GM19324 (cell line): ENCODE measurements around the gene SPATA6.
A peak's percentile ranks its signal among the peaks of the same experiment; 100 is the strongest.
"Not testable (repeated sequence)": the region's sequence is repeated elsewhere in the genome, so short reads cannot be mapped to it uniquely, and the experiment has no call there.

Experiments
- ATAC-seq: cut with Tn5 transposase; IDR thresholded peaks from one replicate; pipeline ENCODE4 v1.9.1; 2021; ENCODE audit warnings: mild to moderate bottlenecking, moderate library complexity; ENCODE audit not compliant: unreplicated experiment, low FRiP score

SPATA6 gene

GRCh38 chr1:48471691-48472576 lies at the start of gene SPATA6:
SPATA6 (minus strand) TSS chr1:48472204; CDS start chr1:48472008, 196 bp downstream.
- peak; percentile 99 for ATAC-seq

- ATAC-seq: not testable (repeated sequence)
These were observed 47.9 kb upstream of the SPATA6 start for GRCh38 chr1:48519896-48520295.

GRCh38 chr1:48506870-48507269 lies 34.9 kb upstream of the SPATA6 start:
- ATAC-seq: no peak

GRCh38 chr1:48500541-48501450 lies 28.8 kb upstream of the SPATA6 start:
- no peak for ATAC-seq

- ATAC-seq: no peak
These were observed 27.3 kb upstream of the SPATA6 start for GRCh38 chr1:48499211-48499735.

- peak; percentile 70 for ATAC-seq
These were observed 26.2 kb upstream of the SPATA6 start for GRCh38 chr1:48498096-48498791.

GRCh38 chr1:48495911-48496310 lies 23.9 kb upstream of the SPATA6 start:
- no peak for ATAC-seq

GRCh38 chr1:48495166-48495565 lies 23.2 kb upstream of the SPATA6 start:
- ATAC-seq: no peak

- ATAC-seq: no peak
These were observed 22.2 kb upstream of the SPATA6 start for GRCh38 chr1:48493970-48494769.

- ATAC-seq: no peak
These were observed 21.0 kb upstream of the SPATA6 start for GRCh38 chr1:48493041-48493440.

GRCh38 chr1:48492392-48492791 lies 20.4 kb upstream of the SPATA6 start:
- no peak for ATAC-seq

GRCh38 chr1:48488721-48489120 lies 16.7 kb upstream of the SPATA6 start:
- no peak for ATAC-seq

- no peak for ATAC-seq
These were observed 8.5 kb upstream of the SPATA6 start for GRCh38 chr1:48480504-48480903.

- ATAC-seq: not testable (repeated sequence)
These were observed 8.0 kb upstream of the SPATA6 start for GRCh38 chr1:48480023-48480422.

GRCh38 chr1:48472638-48473037 lies 634 bp upstream of the SPATA6 start:
- no peak for ATAC-seq

GRCh38 chr1:48470950-48471690 lies 884 bp downstream of the SPATA6 start:
- no peak for ATAC-seq

- no peak for ATAC-seq
These were observed 1.5 kb downstream of the SPATA6 start for GRCh38 chr1:48470481-48470855.

- ATAC-seq: no peak
These were observed 2.2 kb downstream of the SPATA6 start for GRCh38 chr1:48469616-48470480.
